ENCODE results near the gene TALDO1. TPM values are rescaled to one million over a fixed set of nuclear protein-coding genes. Genes with fewer than 3 reads are reported as not detected.

TALDO1 gene
- total and polyA plus RNA-seq, 2 experiments from 2014 or later = 353 to 402 TPM

DNA sequence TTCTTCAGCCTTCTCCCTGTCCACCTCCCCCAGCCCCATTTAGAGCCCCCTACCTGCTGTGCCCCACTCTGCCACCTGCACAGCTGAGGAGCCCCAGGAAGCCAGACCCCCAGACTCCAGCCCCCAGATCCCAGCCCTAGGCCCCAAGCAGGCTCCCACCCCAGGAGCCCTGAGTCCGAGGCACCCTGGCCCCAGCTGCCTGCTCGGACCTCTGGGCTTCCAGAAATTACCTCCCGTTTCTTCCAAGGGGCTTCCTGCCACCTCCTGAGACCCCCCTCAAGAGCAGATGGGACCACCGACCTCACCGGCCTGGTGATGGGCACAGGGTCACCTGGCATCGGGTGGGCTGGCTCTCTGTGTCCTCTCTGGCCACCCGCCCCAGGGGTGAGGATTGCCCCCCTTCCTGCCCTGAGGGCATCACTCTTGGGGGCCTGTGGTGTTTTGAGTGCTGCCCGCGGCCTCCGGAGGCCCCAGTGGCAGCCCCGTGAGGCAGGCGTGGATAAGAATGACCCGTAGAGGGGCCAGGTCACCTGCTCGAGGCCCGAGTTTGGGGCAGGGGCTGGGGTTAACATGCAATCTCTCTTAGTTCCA, 18.3 kb upstream of the TALDO1 start:
- no peak overlapping the region for H3K4me3 Mint-ChIP-seq
- peaks cover 3% of the 10 kb centered on the region; the same call in 2 of the 3 replicates for H3K36me3 Mint-ChIP-seq (ENCODE audit: low read depth)
- H3K27ac Mint-ChIP-seq = no peak overlapping the region

DNA sequence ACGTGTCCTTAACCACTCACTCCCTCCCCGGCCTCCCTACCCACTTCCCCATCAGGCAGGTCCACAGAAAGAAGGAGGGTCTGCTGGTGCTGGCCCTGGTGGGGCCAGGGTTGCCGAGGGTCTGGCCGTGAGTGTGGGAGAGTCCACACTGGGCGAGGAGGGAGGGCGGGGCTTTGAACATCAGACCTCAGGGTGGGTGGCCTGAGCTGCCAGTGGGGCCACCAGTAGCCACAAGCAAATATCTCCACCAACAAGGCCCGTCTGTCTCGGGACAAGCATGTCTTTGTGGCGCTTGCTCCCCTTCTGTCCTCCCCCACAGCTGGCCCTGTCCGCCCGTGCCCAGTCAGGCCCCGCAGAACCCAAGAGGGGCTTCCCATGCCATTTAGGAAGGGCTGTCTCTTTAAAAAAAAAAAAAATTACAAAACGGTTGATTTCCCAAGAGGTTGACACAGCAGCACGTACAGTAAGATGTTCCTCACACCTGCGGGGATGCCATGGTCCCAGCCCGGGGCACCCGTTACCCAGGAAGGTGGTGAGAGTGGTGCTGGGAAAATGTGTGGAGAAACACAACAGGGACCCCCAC, 17.7 kb upstream of the TALDO1 start:
- H3K36me3 ChIP-seq (ENCODE audit: insufficient read depth) = no peaks in the 10 kb centered on the region
- H2AFZ ChIP-seq = no peak overlapping the region
- peaks cover 6% of the 10 kb centered on the region for H3K4me1 Mint-ChIP-seq
- no peak overlapping the region for H3K27ac Mint-ChIP-seq
- ATAC-seq (no peak), DNase-seq (ENCODE audit: low spot score) (no peak)
- H4K20me1 ChIP-seq (replicated peaks; ENCODE audit: insufficient read depth) = no peaks in the 10 kb centered on the region
- H3K9me2 ChIP-seq (ENCODE audit: insufficient read depth) = no peaks in the 10 kb centered on the region
- no peaks in the 10 kb centered on the region for H3K27me3 ChIP-seq (ENCODE audit: insufficient read depth)
- TF ChIP-seq ZNF331 (CRISPR knock-in tag; IDR thresholded peaks at IDR 0.05; ENCODE audit: low read depth) (no peak), JUNB (IDR thresholded peaks at IDR 0.05; ENCODE audit: unreplicated experiment) (no peak), NANOG (IDR thresholded peaks at IDR 0.05; ENCODE audit: borderline replicate concordance) (no peak), POLR2AphosphoS5 (IDR thresholded peaks at IDR 0.05; ENCODE audit: low read depth) (no peak), CREB1 (CRISPR knock-in tag; IDR thresholded peaks at IDR 0.05; ENCODE audit: low read depth) (no peak), STAT1 (IDR thresholded peaks at IDR 0.05; ENCODE audit: unreplicated experiment) (no peak)
- TF ChIP-seq, protein P1, sequence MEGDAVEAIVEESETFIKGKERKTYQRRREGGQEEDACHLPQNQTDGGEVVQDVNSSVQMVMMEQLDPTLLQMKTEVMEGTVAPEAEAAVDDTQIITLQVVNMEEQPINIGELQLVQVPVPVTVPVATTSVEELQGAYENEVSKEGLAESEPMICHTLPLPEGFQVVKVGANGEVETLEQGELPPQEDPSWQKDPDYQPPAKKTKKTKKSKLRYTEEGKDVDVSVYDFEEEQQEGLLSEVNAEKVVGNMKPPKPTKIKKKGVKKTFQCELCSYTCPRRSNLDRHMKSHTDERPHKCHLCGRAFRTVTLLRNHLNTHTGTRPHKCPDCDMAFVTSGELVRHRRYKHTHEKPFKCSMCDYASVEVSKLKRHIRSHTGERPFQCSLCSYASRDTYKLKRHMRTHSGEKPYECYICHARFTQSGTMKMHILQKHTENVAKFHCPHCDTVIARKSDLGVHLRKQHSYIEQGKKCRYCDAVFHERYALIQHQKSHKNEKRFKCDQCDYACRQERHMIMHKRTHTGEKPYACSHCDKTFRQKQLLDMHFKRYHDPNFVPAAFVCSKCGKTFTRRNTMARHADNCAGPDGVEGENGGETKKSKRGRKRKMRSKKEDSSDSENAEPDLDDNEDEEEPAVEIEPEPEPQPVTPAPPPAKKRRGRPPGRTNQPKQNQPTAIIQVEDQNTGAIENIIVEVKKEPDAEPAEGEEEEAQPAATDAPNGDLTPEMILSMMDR (conservative IDR thresholded peaks at IDR 0.05; ENCODE audit: low read depth in 2 of 2) = no peak
- H3F3A ChIP-seq (replicated peaks; ENCODE audit: low read depth) = peaks cover 6% of the 10 kb centered on the region; the same call in 1 of the 2 replicates
- peaks cover 7% of the 10 kb centered on the region; the same call in 2 of the 3 replicates for H3K9me3 Mint-ChIP-seq
- no peak overlapping the region for H3K4me2 ChIP-seq
- H3K27me3 Mint-ChIP-seq (ENCODE audit: insufficient read depth, low read depth, poor library complexity) = peaks cover 11% of the 10 kb centered on the region
- H3K4me3 ChIP-seq = no peak overlapping the region
- H3K27ac ChIP-seq (ENCODE audit: low read depth) = no peak overlapping the region
- H3K79me2 ChIP-seq (replicated peaks; ENCODE audit: insufficient read depth) = no peaks in the 10 kb centered on the region
- H3K4me3 Mint-ChIP-seq = no peak overlapping the region; the same call in 2 of the 3 replicates
- peaks cover 6% of the 10 kb centered on the region for H3K4me1 ChIP-seq (ENCODE audit: insufficient read depth)
- peaks cover 7% of the 10 kb centered on the region; the same call in 2 of the 3 replicates for H3K36me3 Mint-ChIP-seq (ENCODE audit: low read depth)

More for the DNA sequence above, 18.3 kb upstream of the TALDO1 start:
- H3K79me2 ChIP-seq (replicated peaks; ENCODE audit: insufficient read depth) = no peaks in the 10 kb centered on the region
- no peak overlapping the region for H3K4me3 ChIP-seq
- no peaks in the 10 kb centered on the region for H3K9me2 ChIP-seq (ENCODE audit: insufficient read depth)
- no peak for TF ChIP-seq EZH2 (IDR thresholded peaks at IDR 0.05; ENCODE audit: low read depth, unreplicated experiment)
- no peak overlapping the region for H2AFZ ChIP-seq
- peaks cover 6% of the 10 kb centered on the region for H3K4me1 ChIP-seq (ENCODE audit: insufficient read depth)
- no peak overlapping the region for H3K4me2 ChIP-seq
- no peaks in the 10 kb centered on the region for H3K36me3 ChIP-seq (ENCODE audit: insufficient read depth)
- H3F3A ChIP-seq (replicated peaks; ENCODE audit: low read depth) = peaks cover 9% of the 10 kb centered on the region; the same call in 1 of the 2 replicates
- ATAC-seq (no peak), DNase-seq (ENCODE audit: low spot score) (no peak)
- peaks cover 2% of the 10 kb centered on the region; the same call in 2 of the 3 replicates for H3K9me3 Mint-ChIP-seq
- no peaks in the 10 kb centered on the region for H4K20me1 ChIP-seq (replicated peaks; ENCODE audit: insufficient read depth)
- peaks cover 8% of the 10 kb centered on the region for H3K4me1 Mint-ChIP-seq
- H3K27me3 Mint-ChIP-seq (ENCODE audit: insufficient read depth, low read depth, poor library complexity) = peaks cover 11% of the 10 kb centered on the region
- no peak overlapping the region for H3K27ac ChIP-seq (ENCODE audit: low read depth)
- no peaks in the 10 kb centered on the region for H3K27me3 ChIP-seq (ENCODE audit: insufficient read depth)
